GM12878 (cell line): ENCODE data around the gene ABCC3. TPM values are rescaled to one million over a fixed set of nuclear protein-coding genes. Genes with fewer than 3 reads are reported as not detected.

Source experiments
- ATAC-seq: fragments of 200-7000 bp; cut with Tn5 transposase; 3 replicates; pipeline ENCODE4 v1.9.1; 2020; ENCODE audit warnings: mild to moderate bottlenecking, moderate library complexity
- BruUV-seq: library from RNA; stranded (reverse); fragments of 400-500 nt; replicated peaks from 2 replicates; lab custom pipeline; 2021; lab: Mats Ljungman, UMichigan
- CTCF ChIA-PET: fragments of 300-600 bp; sonication (Branson Sonifier 250); formaldehyde crosslinking; extraction: SDS; loops from one replicate; lab custom pipeline; 2021; ENCODE audit warnings: inconsistent platforms; lab: Yijun Ruan, JAX
- POLR2A ChIA-PET: fragments of 350-600 bp; formaldehyde crosslinking; extraction: SDS; loops from one replicate; lab custom pipeline; 2021; ENCODE audit warnings: inconsistent platforms; lab: Charles Lee
- RAD21 ChIA-PET: fragments of 300-600 bp; sonication (Branson Sonifier 250); formaldehyde crosslinking; loops from one replicate; lab custom pipeline; 2023; ENCODE audit warnings: antibody characterized with exemption; ENCODE audit not compliant: unreplicated experiment; lab: Charles Lee
- SMC1A ChIA-PET: fragments of 300-600 bp; sonication (Branson Sonifier 250); formaldehyde crosslinking; loops from one replicate; lab custom pipeline; 2023; ENCODE audit not compliant: unreplicated experiment, uncharacterized antibody; lab: Charles Lee
- DNase-seq: peaks from one replicate; pipeline ENCODE4 v3.0.0-alpha.2; 2011; ENCODE audit warnings: low read depth, low spot score
- FAIRE-seq: peaks from 3 replicates; lab custom pipeline; 2011; peaks lifted over from hg19 to GRCh38; lab: Jason Lieb, UNC
- H2AFZ ChIP-seq: 2 replicates; pipeline ENCODE4 v1.6.0; 2011; ENCODE audit warnings: low read depth, low read length, control low read depth; ENCODE audit not compliant: control insufficient read depth
- H3K27ac ChIP-seq: 2 replicates; pipeline ENCODE4 v1.5.1; 2011; ENCODE audit warnings: control low read depth; ENCODE audit not compliant: control insufficient read depth, insufficient read depth
- H3K27me3 ChIP-seq, 2 experiments: replicated peaks in 1 of 2; 2 replicates each; pipeline versions ENCODE4 v1.6.0 to v1.6.1; 2011; ENCODE audit warnings: low read length in 1 of 2; ENCODE audit not compliant: control insufficient read depth in 2 of 2, insufficient read depth in 2 of 2
- H3K36me3 ChIP-seq, 2 experiments: 2 replicates each; pipeline ENCODE4 v1.5.1; 2011; ENCODE audit warnings: low read length in 1 of 2; ENCODE audit not compliant: control insufficient read depth in 2 of 2, insufficient read depth in 2 of 2
- H3K4me1 ChIP-seq: 2 replicates; pipeline ENCODE4 v1.6.1; 2011; ENCODE audit warnings: mild to moderate bottlenecking, low read length, moderate library complexity, mixed read lengths; ENCODE audit not compliant: control insufficient read depth, insufficient read depth
- H3K4me2 ChIP-seq: 2 replicates; pipeline ENCODE4 v1.6.0; 2011; ENCODE audit warnings: control low read depth; ENCODE audit not compliant: control insufficient read depth, insufficient read depth
- H3K4me3 ChIP-seq: fragments of 200-600 bp; sonication (generic); 2 replicates; pipeline ENCODE4 v1.5.1; 2016
- H3K79me2 ChIP-seq: 2 replicates; pipeline ENCODE4 v1.6.0; 2011; ENCODE audit warnings: low read length; ENCODE audit not compliant: control insufficient read depth, insufficient read depth
- H3K9ac ChIP-seq: 2 replicates; pipeline ENCODE4 v1.8.0; 2011; ENCODE audit warnings: low read length, control low read depth, mixed read lengths; ENCODE audit not compliant: control insufficient read depth, insufficient read depth
- H3K9me3 ChIP-seq: replicated peaks from 3 replicates; pipeline ENCODE4 v1.5.1; 2011; ENCODE audit warnings: mild to moderate bottlenecking, low read length; ENCODE audit not compliant: control insufficient read depth, insufficient read depth
- H4K20me1 ChIP-seq: 2 replicates; pipeline ENCODE4 v1.6.0; 2011; ENCODE audit not compliant: control insufficient read depth, insufficient read depth
- CEBPB ChIP-seq, 2 experiments: fragments of 150-350 bp in 1 of 2; IDR thresholded peaks; 2 replicates each; pipeline ENCODE4 v1.6.1; 2012 to 2014; ENCODE audit warnings: low read depth in 2 of 2, low read length in 2 of 2, borderline replicate concordance in 1 of 2, inconsistent platforms in 1 of 2
- FOXM1 ChIP-seq: IDR thresholded peaks from 2 replicates; pipeline ENCODE4 v1.6.1; 2012; ENCODE audit warnings: low read depth, mild to moderate bottlenecking, inconsistent platforms, low read length, moderate library complexity
- HDGF ChIP-seq: fragments of 450-650 bp; IDR thresholded peaks from 2 replicates; pipeline ENCODE4 v1.6.1; 2016; ENCODE audit warnings: antibody characterized with exemption
- PBX3 ChIP-seq: IDR thresholded peaks from 2 replicates; pipeline ENCODE4 v1.6.1; 2011; ENCODE audit warnings: mild to moderate bottlenecking, low read depth, low read length, moderate library complexity; ENCODE audit not compliant: insufficient replicate concordance
- SKIL ChIP-seq: fragments of 450-650 bp; IDR thresholded peaks from 2 replicates; pipeline ENCODE4 v1.6.1; 2017; ENCODE audit warnings: mild to moderate bottlenecking, low read depth, inconsistent platforms; ENCODE audit not compliant: poor library complexity, severe bottlenecking
- SREBF2 ChIP-seq: IDR thresholded peaks from 2 replicates; pipeline ENCODE4 v1.6.1; 2012; ENCODE audit warnings: mild to moderate bottlenecking, low read length
- TCF12 ChIP-seq: IDR thresholded peaks from 2 replicates; pipeline ENCODE4 v1.6.1; 2011; ENCODE audit warnings: low read depth, mild to moderate bottlenecking, low read length
- USF2 ChIP-seq: IDR thresholded peaks from 2 replicates; pipeline ENCODE4 v1.6.1; 2011; ENCODE audit warnings: low read depth, low read length, improper control_type of control experiment, borderline replicate concordance
- ZBTB4 ChIP-seq: fragments of 450-650 bp; formaldehyde crosslinking; IDR thresholded peaks from 2 replicates; pipeline ENCODE4 v1.4.0; 2022; ENCODE audit warnings: mild to moderate bottlenecking, moderate library complexity
- ZSCAN29 ChIP-seq: fragments of 450-650 bp; IDR thresholded peaks from 2 replicates; pipeline ENCODE4 v1.6.1; 2017; ENCODE audit warnings: mild to moderate bottlenecking, moderate library complexity
- WGBS: methylation state at CpG from one replicate; pipeline ENCODE4 v1.1.6; 2016; ENCODE audit warnings: low lambda C conversion rate; ENCODE audit not compliant: insufficient replicate concordance, insufficient coverage; ENCODE audit errors: missing lambda C conversion rate; 5-methylcytosine and 5-hydroxymethylcytosine counted together
- in situ Hi-C: fragments of 300-500 bp; cut with MboI; formaldehyde crosslinking; loops from 9 replicates; pipeline ENCODE4 v1.14.3; 2018; ENCODE audit warnings: mixed read lengths
- intact Hi-C: fragments of 100-400 bp; cut with micrococcal nuclease; formaldehyde crosslinking; loops from one replicate; pipeline ENCODE4 v1.14.2; 2022; ENCODE audit not compliant: unreplicated experiment
- polyA plus RNA-seq, 11 experiments: library from polyadenylated mRNA; depleted of rRNA in 4 of 11; unstranded in 6 of 11; stranded (reverse) in 5 of 11; fragments of >200 nt; fragmentation: Nextera tagmentation in 4 of 11; fragmentation: Illumina TruSeq in 1 of 11; extraction: Ambion mirVana in 4 of 11; extraction: Trizol in 1 of 11; gene quantifications; 1 replicate in 1 of 11; 2 replicates in 10 of 11; pipeline versions ENCODE4 v1.2.1 to v1.2.3, GENCODE V29; 2011 to 2016; ENCODE audit warnings: inconsistent platforms in 2 of 11, missing spikeins in 2 of 11, low read depth in 1 of 11
- total RNA-seq, 4 experiments: library from RNA; depleted of rRNA in 3 of 4; stranded (reverse); fragments of >200 nt in 3 of 4; fragmentation: Illumina TruSeq in 1 of 4; extraction: Trizol in 1 of 4; gene quantifications; 2 replicates each; pipeline versions ENCODE4 v1.2.1 to v1.2.3, GENCODE V29; 2013 to 2021

ABCC3 gene
- total and polyA plus RNA-seq, 10 of the 15 experiments (the other 5 are each of a cell fraction or from before 2014, with no cell fraction given), result 0.21 to 2.3 (median 0.71) TPM; not detected in 6

- TF ChIP-seq USF2 (no peak), HDGF (peak; percentile 74; the same call in 1 of the 2 replicates), ZBTB4 (CRISPR knock-in tag) (no peak), TCF12 (peak; percentile 40; the same call in 1 of the 2 replicates)
Observed at GRCh38 chr17:50630524-50631194, 4.0 kb upstream of the ABCC3 start (continued).

GRCh38 chr17:50631195-50631907 is 3.3 kb upstream of the ABCC3 start:
- CTCF ChIA-PET, result interaction anchor here (0.5 to 17.1 kb wide), 19 partner anchors 7 to 210 kb away, joined by 3 to 211 read pairs (median 4); partner anchors contain the start of genes ABCC3, LUC7L3 and SPATA20
- SMC1A ChIA-PET, result interaction anchor here (1.7 to 6.8 kb wide), 4 partner anchors 19 to 74 kb away, joined by 5 to 90 read pairs (median 8); no protein-coding TSS in a partner anchor
- intact Hi-C loops, result no loop called here
- POLR2A ChIA-PET, result interaction anchor here (1.2 to 1.4 kb wide), 3 partner anchors 10 to 66 kb away, joined by 3 to 5 read pairs (median 4); no protein-coding TSS in a partner anchor
- RAD21 ChIA-PET, result interaction anchor here (0.9 to 3.8 kb wide), 7 partner anchors 9 to 233 kb away, joined by 3 to 34 read pairs (median 4); no protein-coding TSS in a partner anchor
- no TSS peak for BruUV-seq
- WGBS, result 61% methylated on average over 10 of the region's 11 CpGs
- DNase-seq, result no peak
- Histone ChIP-seq H3K27me3 (peaks cover 0 to 1% of the 10 kb centered on the region in 2 experiments; a peak in 3 of 4 replicates), H3K9me3 (no peaks in the 10 kb centered on the region), H3K9ac (no peak overlapping the region), H3K4me3 (no peak overlapping the region), H3K4me1 (peaks cover 11% of the 10 kb centered on the region), H3K27ac (peak overlapping the region; percentile 61; the same call in 1 of the 2 replicates), H3K36me3 (no peaks in the 10 kb centered on the region), H2AFZ (no peak overlapping the region), H3K79me2 (no peaks in the 10 kb centered on the region; the same call in 1 of the 2 replicates), H4K20me1 (no peaks in the 10 kb centered on the region), H3K4me2 (no peak overlapping the region)
- in situ Hi-C loops, result no loop called here
- ATAC-seq, result no peak
- no peak for FAIRE-seq
- TF ChIP-seq ZSCAN29 (no peak), SREBF2 (no peak), FOXM1 (no peak), CEBPB (IDR thresholded peaks at IDR 0.05; ENCODE audit: borderline replicate concordance in 1 of 2, low read depth in 2 of 2, low read length in 2 of 2) (no peak), PBX3 (no peak), SKIL (no peak)
